ENCODE data around the gene ZBTB9. TPM values are rescaled to one million over a fixed set of nuclear protein-coding genes. Genes with fewer than 3 reads are reported as not detected.

The ZBTB9 gene
- total RNA-seq, 2 experiments from 2014 or later: 5.5 to 5.7 TPM

GRCh38 chr6:33418690-33419291 is 35.6 kb upstream of the ZBTB9 start:
- Histone ChIP-seq H3K27ac (ENCODE audit: low read depth in 1 of 2, low read length in 2 of 2) (peak overlapping the region; percentile 97 to 99), H3K4me1 (ENCODE audit: insufficient read depth, low read length) (peaks cover 70% of the 10 kb centered on the region), H3K27me3 (ENCODE audit: control insufficient read depth in 1 of 2, insufficient read depth in 2 of 2, low read length in 2 of 2) (no peaks in the 10 kb centered on the region), H3K36me3 (ENCODE audit: insufficient read depth, low read length) (peaks cover 28% of the 10 kb centered on the region), H3K9me3 (ENCODE audit: control insufficient read depth in 1 of 2, insufficient read depth in 1 of 2, low read length in 2 of 2) (no peaks in the 10 kb centered on the region), H3K4me3 (ENCODE audit: low read length) (peak overlapping the region; percentile 54)
- Mint-ChIP-seq H3K36me3 (ENCODE audit: low read depth) (peaks cover 44% of the 10 kb centered on the region), H3K27me3 (no peaks in the 10 kb centered on the region), H3K4me3 (peak overlapping the region; percentile 92), H3K27ac (peak overlapping the region; percentile 98), H3K9me3 (no peaks in the 10 kb centered on the region), H3K4me1 (ENCODE audit: low read depth) (peaks cover 78% of the 10 kb centered on the region)
- DNase-seq (peak in 5 of 14 experiments; percentile 38 to 93 (median 72)), ATAC-seq (ENCODE audit: poor library complexity) (no peak)
- no peak for TF ChIP-seq CTCF (IDR thresholded peaks at IDR 0.05)
- ChIA-PET POLR2A (interaction anchor here (0.6 to 4.8 kb wide), 19 partner anchors 7 to 450 kb away, joined by 3 to 60 read pairs (median 10); partner anchors contain the start of genes B3GALT4, HLA-DPA1, PFDN6 and PHF1), CTCF (interaction anchor here (0.6 to 1.4 kb wide), 5 partner anchors 12 to 428 kb away, joined by 3 to 6 read pairs (median 3); partner anchors contain the start of gene B3GALT4)
- intact Hi-C loops (cut with DNase I, micrococcal nuclease): loop anchor here (1.0 to 5.0 kb wide), 5 partner anchors 8 to 106 kb away; partner anchors contain the start of genes TAPBP (in 1 of the 2) and ZBTB9 (in 1 of the 2)

GRCh38 chr6:33419580-33420490 is 34.5 kb upstream of the ZBTB9 start, which contains the start of gene SYNGAP1:
Gene SYNGAP1 (plus strand): TSS chr6:33420065. CDS start chr6:33420265, 200 bp downstream.
- peak within 1 kb of the TSS; percentile 54 for H3K4me3 ChIP-seq (ENCODE audit: low read length)
- Mint-ChIP-seq H3K4me3 (peak within 1 kb of the TSS; percentile 92), H3K27ac (peak within 1 kb of the TSS; percentile 98), H3K27me3 (no peaks in the 10 kb centered on the region), H3K4me1 (ENCODE audit: low read depth) (peaks cover 78% of the 10 kb centered on the region), H3K9me3 (no peaks in the 10 kb centered on the region), H3K36me3 (ENCODE audit: low read depth) (peaks cover 34% of the 10 kb centered on the region)
- DNase-seq (peak in 10 of 14 experiments; percentile 32 to 67 (median 53)), ATAC-seq (ENCODE audit: poor library complexity) (no peak)
- peak within 1 kb of the TSS; percentile 97 to 99 for H3K27ac ChIP-seq (ENCODE audit: low read depth in 1 of 2, low read length in 2 of 2)
- peaks cover 66% of the 10 kb centered on the region for H3K4me1 ChIP-seq (ENCODE audit: insufficient read depth, low read length)
- no peak for TF ChIP-seq CTCF (IDR thresholded peaks at IDR 0.05)
- POLR2A ChIA-PET: interaction anchor here (0.6 to 4.8 kb wide), 7 partner anchors 9 to 151 kb away, joined by 3 to 60 read pairs (median 18); partner anchors contain the start of genes PHF1 and ZBTB9
- no peaks in the 10 kb centered on the region for H3K9me3 ChIP-seq (ENCODE audit: control insufficient read depth in 1 of 2, insufficient read depth in 1 of 2, low read length in 2 of 2)
- no peaks in the 10 kb centered on the region for H3K27me3 ChIP-seq (ENCODE audit: control insufficient read depth in 1 of 2, insufficient read depth in 2 of 2, low read length in 2 of 2)
- peaks cover 18% of the 10 kb centered on the region for H3K36me3 ChIP-seq (ENCODE audit: insufficient read depth, low read length)
- intact Hi-C loops (cut with DNase I, micrococcal nuclease): loop anchor here in 1 of 2 experiments (2.0 to 5.0 kb wide), 2 partner anchors 75 to 108 kb away; partner anchors contain the start of gene TAPBP
- CTCF ChIA-PET: interaction anchor here (0.7 to 0.8 kb wide), 2 partner anchors 25 to 29 kb away, joined by 3 read pairs; no protein-coding TSS in a partner anchor
